GM12878 (cell line): ENCODE data around the gene CCL22. TPM values are rescaled to one million over a fixed set of nuclear protein-coding genes. Genes with fewer than 3 reads are reported as not detected.

Source experiments
- GABPA ChIP-seq: IDR thresholded peaks from 2 replicates; pipeline ENCODE4 v1.6.1; 2014; ENCODE audit warnings: antibody characterized with exemption, low read depth, mild to moderate bottlenecking, inconsistent platforms
- HDAC6 ChIP-seq: fragments of 200-600 bp; sonication (generic); IDR thresholded peaks from one replicate; pipeline ENCODE4 v1.8.0; 2017; ENCODE audit warnings: antibody characterized with exemption; ENCODE audit not compliant: unreplicated experiment
- HDGF ChIP-seq: fragments of 450-650 bp; IDR thresholded peaks from 2 replicates; pipeline ENCODE4 v1.6.1; 2016; ENCODE audit warnings: antibody characterized with exemption
- NBN ChIP-seq: fragments of 450-650 bp; IDR thresholded peaks from 2 replicates; pipeline ENCODE4 v1.6.1; 2016
- PKNOX1 ChIP-seq: fragments of 450-650 bp; IDR thresholded peaks from 2 replicates; pipeline ENCODE4 v1.6.1; 2016; ENCODE audit warnings: mild to moderate bottlenecking
- ZBTB11 ChIP-seq: fragments of 450-650 bp; formaldehyde crosslinking; IDR thresholded peaks from 2 replicates; pipeline ENCODE4 v1.5.0; 2022; ENCODE audit warnings: mild to moderate bottlenecking, missing genetic modification characterization
- polyA plus RNA-seq, 11 experiments: library from polyadenylated mRNA; depleted of rRNA in 4 of 11; unstranded in 6 of 11; stranded (reverse) in 5 of 11; fragments of >200 nt; fragmentation: Nextera tagmentation in 4 of 11; fragmentation: Illumina TruSeq in 1 of 11; extraction: Ambion mirVana in 4 of 11; extraction: Trizol in 1 of 11; gene quantifications; 1 replicate in 1 of 11; 2 replicates in 10 of 11; pipeline versions ENCODE4 v1.2.1 to v1.2.3, GENCODE V29; 2011 to 2016; ENCODE audit warnings: inconsistent platforms in 2 of 11, missing spikeins in 2 of 11, low read depth in 1 of 11
- total RNA-seq, 4 experiments: library from RNA; depleted of rRNA in 3 of 4; stranded (reverse); fragments of >200 nt in 3 of 4; fragmentation: Illumina TruSeq in 1 of 4; extraction: Trizol in 1 of 4; gene quantifications; 2 replicates each; pipeline versions ENCODE4 v1.2.1 to v1.2.3, GENCODE V29; 2013 to 2021

CCL22 gene
- total and polyA plus RNA-seq, 10 of the 15 experiments (the other 5 are each of a cell fraction or from before 2014, with no cell fraction given): 38.0 to 704 (median 349) TPM

GRCh38 chr16:57341062-57341440 lies 17.5 kb upstream of the CCL22 start (continued):
- TF ChIP-seq ZBTB11: no peak
- TF ChIP-seq GABPA: no peak
- no peak for TF ChIP-seq HDAC6
- TF ChIP-seq HDGF: no peak
- peak; percentile 52 for TF ChIP-seq NBN
- no peak for TF ChIP-seq PKNOX1
